Stomach (tissue), 9 donors: Measurements from ENCODE around the gene TMEM240. TPM values are rescaled to one million over a fixed set of nuclear protein-coding genes. Genes with fewer than 3 reads are reported as not detected.
"Not testable (repeated sequence)": the region's sequence is repeated elsewhere in the genome, so short reads cannot be mapped to it uniquely, and the experiment has no call there.

ENCODE experiments used
- DNase-seq, 2 donors: peaks; one replicate each; pipeline versions ENCODE4 v3.0.0 to v3.0.0-alpha.2; 2013 to 2019
- H3K27ac ChIP-seq, 5 donors: fragments of 200-600 bp in 4 of 5; sonication (generic) in 4 of 5; one replicate each; pipeline ENCODE4 v1.5.1; 2013 to 2019; ENCODE audit warnings: mild to moderate bottlenecking in 1 of 5, moderate library complexity in 1 of 5
- H3K27me3 ChIP-seq, 3 donors: fragments of 200-600 bp; sonication (generic); one replicate each; pipeline ENCODE4 v1.5.1; 2017 to 2019; ENCODE audit warnings: mixed run types in 1 of 3
- H3K36me3 ChIP-seq, 4 donors: fragments of 200-600 bp; sonication (generic); 1 replicate in 3 of 4; 2 replicates in 1 of 4; pipeline ENCODE4 v1.5.1; 2016 to 2019
- H3K4me1 ChIP-seq, 4 donors: fragments of 200-600 bp; sonication (generic); one replicate each; pipeline ENCODE4 v1.5.1; 2016 to 2019
- H3K4me3 ChIP-seq, 4 donors: fragments of 200-600 bp; sonication (generic) in 3 of 4; one replicate each; pipeline ENCODE4 v1.5.1; 2016 to 2019; ENCODE audit warnings: mild to moderate bottlenecking in 1 of 4
- H3K9me3 ChIP-seq, 4 donors: fragments of 200-600 bp; sonication (generic); one replicate each; pipeline ENCODE4 v1.5.1; 2016 to 2019
- EP300 ChIP-seq: sonication (generic); formaldehyde crosslinking; IDR thresholded peaks from one replicate; pipeline ENCODE4 v1.6.1; 2017; ENCODE audit warnings: antibody characterized with exemption
- POLR2A ChIP-seq, 4 donors: fragments of 450-650 bp; IDR thresholded peaks; one replicate each; pipeline ENCODE4 v1.6.1; 2016; ENCODE audit warnings: antibody characterized with exemption in 4 of 4, control low read depth in 2 of 4, mild to moderate bottlenecking in 1 of 4, moderate library complexity in 1 of 4
- POLR2AphosphoS5 ChIP-seq, 3 donors: sonication (generic); formaldehyde crosslinking; IDR thresholded peaks; one replicate each; pipeline ENCODE4 v1.6.1; 2016; ENCODE audit warnings: antibody characterized with exemption in 3 of 3
- WGBS, 5 donors: extraction: QIAGEN DNeasy Blood & Tissue Kit in 3 of 5; methylation state at CpG; one replicate each; pipeline versions ENCODE4 v1.1.5 to v1.1.7; 2013 to 2018; 5-methylcytosine and 5-hydroxymethylcytosine counted together
- intact Hi-C: fragments of 100-400 bp; cut with DNase I; formaldehyde crosslinking; loops from one replicate; pipeline ENCODE4 v1.15.1; 2023; ENCODE audit warnings: low total_unique reads
- polyA plus RNA-seq, 3 donors: library from polyadenylated mRNA; stranded (reverse); fragments of 200-250 nt; gene quantifications; one replicate each; pipeline ENCODE4 v1.2.3, GENCODE V29; 2013
- total RNA-seq, 5 donors: library from RNA; depleted of rRNA; stranded (reverse); fragments of >200 nt; gene quantifications; one replicate each; pipeline versions ENCODE4 v1.1.0 to v1.2.3, GENCODE V29; 2014 to 2016
- TF ChIP-seq, protein P1 (sequence below), 7 experiments: fragments of 450-650 bp in 4 of 7; fragments of 200-600 bp in 3 of 7; sonication (generic) in 3 of 7; IDR thresholded peaks; one replicate each; pipeline ENCODE4 v1.5.1; 2016 to 2019; ENCODE audit warnings: antibody characterized with exemption in 7 of 7, control low read depth in 2 of 7, mild to moderate bottlenecking in 1 of 7
- donor health status: healthy with polysubstance abuse.
- donor health status: Bipolar disorder and iron deficiency.
- donor health status: healthy.

TMEM240 gene
- total and polyA plus RNA-seq, 8 donors: 1.8 to 10.3 (median 3.5) TPM; not detected in 3

GRCh38 chr1:1529936-1530335 is 10.5 kb downstream of the TMEM240 start:
- TF ChIP-seq POLR2AphosphoS5 (IDR thresholded peaks at IDR 0.05): no peak
- TF ChIP-seq, protein P1, sequence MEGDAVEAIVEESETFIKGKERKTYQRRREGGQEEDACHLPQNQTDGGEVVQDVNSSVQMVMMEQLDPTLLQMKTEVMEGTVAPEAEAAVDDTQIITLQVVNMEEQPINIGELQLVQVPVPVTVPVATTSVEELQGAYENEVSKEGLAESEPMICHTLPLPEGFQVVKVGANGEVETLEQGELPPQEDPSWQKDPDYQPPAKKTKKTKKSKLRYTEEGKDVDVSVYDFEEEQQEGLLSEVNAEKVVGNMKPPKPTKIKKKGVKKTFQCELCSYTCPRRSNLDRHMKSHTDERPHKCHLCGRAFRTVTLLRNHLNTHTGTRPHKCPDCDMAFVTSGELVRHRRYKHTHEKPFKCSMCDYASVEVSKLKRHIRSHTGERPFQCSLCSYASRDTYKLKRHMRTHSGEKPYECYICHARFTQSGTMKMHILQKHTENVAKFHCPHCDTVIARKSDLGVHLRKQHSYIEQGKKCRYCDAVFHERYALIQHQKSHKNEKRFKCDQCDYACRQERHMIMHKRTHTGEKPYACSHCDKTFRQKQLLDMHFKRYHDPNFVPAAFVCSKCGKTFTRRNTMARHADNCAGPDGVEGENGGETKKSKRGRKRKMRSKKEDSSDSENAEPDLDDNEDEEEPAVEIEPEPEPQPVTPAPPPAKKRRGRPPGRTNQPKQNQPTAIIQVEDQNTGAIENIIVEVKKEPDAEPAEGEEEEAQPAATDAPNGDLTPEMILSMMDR (IDR thresholded peaks at IDR 0.05): no peak
- TF ChIP-seq POLR2A (IDR thresholded peaks at IDR 0.05): no peak
- no peak for TF ChIP-seq EP300
- Histone ChIP-seq H3K27me3 (no peaks in the 10 kb centered on the region), H3K27ac (no peak overlapping the region), H3K4me3 (no peak overlapping the region), H3K4me1 (no peaks in the 10 kb centered on the region), H3K36me3 (peaks cover 4 to 74% (median 64%) of the 10 kb centered on the region in 4 donors), H3K9me3 (peaks cover 0 to 11% (median 2%) of the 10 kb centered on the region in 4 donors)
- intact Hi-C loops: no loop called here
- WGBS, 5 donors: 97 to 99% (median 98%) methylated on average over 8 of the region's 8 CpGs
- no peak for DNase-seq

GRCh38 chr1:1529321-1529720 is 11.1 kb downstream of the TMEM240 start:
- TF ChIP-seq POLR2A (IDR thresholded peaks at IDR 0.05): no peak
- TF ChIP-seq, protein P1 (IDR thresholded peaks at IDR 0.05): no peak
- TF ChIP-seq EP300: no peak
- no peak for TF ChIP-seq POLR2AphosphoS5 (IDR thresholded peaks at IDR 0.05)
- Histone ChIP-seq H3K27me3 (no peaks in the 10 kb centered on the region), H3K4me3 (no peak overlapping the region), H3K27ac (no peak overlapping the region), H3K9me3 (peaks cover 0 to 11% (median 2%) of the 10 kb centered on the region in 4 donors), H3K4me1 (no peaks in the 10 kb centered on the region), H3K36me3 (peaks cover 4 to 71% (median 61%) of the 10 kb centered on the region in 4 donors)
- no peak for DNase-seq
- 95 to 100% (median 98%) methylated on average over 9 to 15 of the region's 18 CpGs for WGBS, 5 donors
- intact Hi-C loops: no loop called here

DNA sequence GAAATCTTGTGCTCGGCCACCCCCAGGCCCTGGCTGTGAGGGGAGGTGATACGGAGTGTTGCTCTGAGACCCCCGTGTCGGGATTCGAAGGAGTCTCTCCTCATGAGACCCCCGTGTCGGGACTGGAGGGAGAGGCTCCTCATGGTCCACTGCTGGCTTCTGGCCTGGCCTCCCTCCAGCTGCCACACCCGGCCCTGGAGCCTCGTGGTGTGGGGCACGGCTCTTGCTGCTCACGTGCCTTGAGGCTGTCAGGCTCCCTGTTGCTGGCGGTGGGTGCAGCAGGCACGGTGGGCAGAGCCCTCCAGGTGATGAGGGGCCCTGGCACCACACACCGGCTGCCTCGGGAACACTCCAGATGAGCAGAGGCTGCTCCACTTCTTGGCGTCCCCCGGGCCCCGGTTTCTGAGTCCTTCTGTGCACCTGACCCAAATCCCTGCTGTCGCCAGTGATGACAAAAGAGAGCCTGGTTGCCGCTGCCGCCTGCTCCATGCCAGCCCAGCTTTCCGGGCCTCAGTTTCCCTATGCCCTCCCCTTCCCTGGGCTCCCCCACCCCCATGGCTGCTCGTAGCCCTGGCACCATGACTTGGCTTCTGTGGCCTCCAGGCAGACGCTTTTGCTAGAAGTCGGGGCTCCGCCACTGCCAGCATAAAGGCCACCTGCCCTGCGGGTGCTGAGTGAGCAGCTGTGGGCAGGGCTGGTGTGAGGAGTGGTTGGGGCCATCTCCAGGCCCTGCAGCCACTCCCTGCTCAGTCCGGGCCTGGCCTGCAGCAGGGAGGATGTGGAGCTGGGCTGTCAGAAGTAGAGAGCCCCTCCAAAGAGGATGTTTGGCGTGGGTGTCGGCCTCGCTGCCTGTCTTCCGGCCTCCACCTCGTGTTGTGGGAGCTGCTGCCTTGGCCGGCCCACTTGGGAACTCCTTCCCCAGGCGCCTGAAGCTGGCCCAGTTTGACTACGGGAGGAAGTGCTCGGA is 11.8 kb downstream of the TMEM240 start:
- 88 to 92% (median 89%) methylated on average over 21 to 37 of the region's 37 CpGs for WGBS, 5 donors
- Histone ChIP-seq H3K4me1 (no peaks in the 10 kb centered on the region), H3K36me3 (peaks cover 4 to 69% (median 61%) of the 10 kb centered on the region in 4 donors), H3K4me3 (no peak overlapping the region), H3K27me3 (no peaks in the 10 kb centered on the region), H3K9me3 (peaks cover 0 to 11% (median 2%) of the 10 kb centered on the region in 4 donors), H3K27ac (no peak overlapping the region)
- intact Hi-C loops: no loop called here
- no peak for DNase-seq
- TF ChIP-seq POLR2A (IDR thresholded peaks at IDR 0.05) (no peak), EP300 (no peak)
- TF ChIP-seq, protein P1 (IDR thresholded peaks at IDR 0.05): no peak

GRCh38 chr1:1527092-1527816 is 13.2 kb downstream of the TMEM240 start:
- intact Hi-C loops: no loop called here
- peaks cover 5 to 76% (median 71%) of the 10 kb centered on the region in 4 donors for H3K36me3 ChIP-seq
- TF ChIP-seq POLR2AphosphoS5 (IDR thresholded peaks at IDR 0.05) (no peak), POLR2A (IDR thresholded peaks at IDR 0.05) (no peak), EP300 (no peak)
- TF ChIP-seq, protein P1 (IDR thresholded peaks at IDR 0.05): no peak
- H3K27ac ChIP-seq: no peak overlapping the region
- no peaks in the 10 kb centered on the region for H3K4me1 ChIP-seq
- H3K4me3 ChIP-seq: no peak overlapping the region
- H3K9me3 ChIP-seq: peaks cover 0 to 11% (median 2%) of the 10 kb centered on the region in 4 donors
- no peak for DNase-seq
- 90 to 95% (median 93%) methylated on average over 23 to 31 of the region's 31 CpGs for WGBS, 5 donors
- no peaks in the 10 kb centered on the region for H3K27me3 ChIP-seq

DNA sequence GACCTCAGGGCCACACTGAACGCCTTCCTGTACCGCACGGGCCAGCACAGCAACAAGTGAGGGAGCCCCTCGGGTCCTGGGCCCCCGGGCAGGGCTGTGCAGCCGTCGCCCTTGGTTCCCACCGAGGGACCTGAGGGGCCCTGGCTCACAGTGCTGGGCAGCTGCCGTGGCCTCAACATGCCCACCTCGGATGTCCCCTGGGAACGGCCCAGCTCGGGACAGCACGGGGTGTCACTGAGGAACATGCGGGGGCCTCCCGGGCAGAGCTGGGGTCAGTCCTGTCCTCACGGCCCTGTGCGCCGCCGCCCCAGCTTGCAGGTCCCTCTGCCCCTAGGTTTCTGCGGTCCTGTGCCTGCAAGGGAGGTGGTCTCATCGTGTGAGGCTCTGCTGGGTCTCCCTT is 13.9 kb downstream of the TMEM240 start:
- peaks cover 8 to 78% (median 75%) of the 10 kb centered on the region in 4 donors for H3K36me3 ChIP-seq
- intact Hi-C loops, H3K27ac ChIP-seq, DNase-seq, H3K4me1 ChIP-seq, H3K4me3 ChIP-seq, H3K27me3 ChIP-seq, H3K9me3 ChIP-seq: not testable (repeated sequence)
- 93 to 99% (median 97%) methylated on average over 8 to 15 of the region's 21 CpGs; no CpG with 5 or more reads in 2 of the 5 donors for WGBS, 5 donors

GRCh38 chr1:1524750-1525383 is 15.6 kb downstream of the TMEM240 start:
- H3K27me3 ChIP-seq, H3K27ac ChIP-seq, intact Hi-C loops, H3K4me3 ChIP-seq, H3K9me3 ChIP-seq, DNase-seq, H3K4me1 ChIP-seq: not testable (repeated sequence)
- 89 to 95% (median 92%) methylated on average over 22 to 27 of the region's 30 CpGs for WGBS, 5 donors
- H3K36me3 ChIP-seq: peaks cover 14 to 89% (median 88%) of the 10 kb centered on the region in 4 donors
